ENCODE data around the gene LGALS3BP. TPM values are rescaled to one million over a fixed set of nuclear protein-coding genes. Genes with fewer than 3 reads are reported as not detected.

The LGALS3BP gene
- total RNA-seq, 1 experiment from 2014 or later = 389 TPM

DNA sequence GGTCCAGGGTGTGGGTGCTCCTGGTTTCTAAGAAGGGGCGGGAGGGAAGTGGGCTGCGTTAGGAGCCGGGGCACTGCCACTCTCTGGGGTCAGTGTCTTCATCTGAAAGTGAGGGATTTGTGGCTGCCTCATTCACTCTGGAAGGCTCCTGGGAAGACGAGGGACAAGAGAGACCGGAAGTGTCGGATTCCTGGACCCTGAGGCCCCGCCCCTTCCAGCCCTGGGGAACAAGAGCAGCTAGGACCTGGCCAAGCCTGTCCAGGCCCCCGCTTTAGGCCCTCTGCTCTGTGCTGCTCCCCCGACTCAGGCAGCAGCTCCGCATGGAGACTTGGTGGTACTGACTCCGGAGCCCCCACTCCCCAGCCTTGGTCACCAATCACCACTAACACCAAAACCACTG is 6.5 kb downstream of the LGALS3BP start:
- CTCF ChIA-PET = interaction anchor here (0.9 kb wide), 2 partner anchors 9 to 107 kb away, joined by 3 to 4 read pairs; no protein-coding TSS in a partner anchor
- Histone ChIP-seq H3K4me3 (replicated peaks in 1 of 2; ENCODE audit: low read depth in 1 of 2, low read length in 2 of 2) (no peak overlapping the region), H3K27me3 (ENCODE audit: insufficient read depth, low read length) (no peaks in the 10 kb centered on the region), H3K79me2 (ENCODE audit: insufficient read depth, low read length) (peaks cover 28% of the 10 kb centered on the region), H3K9ac (ENCODE audit: low read length) (no peak overlapping the region), H3K9me2 (ENCODE audit: insufficient read depth) (no peaks in the 10 kb centered on the region), H3K9me3 (ENCODE audit: control insufficient read depth in 1 of 2, insufficient read depth in 1 of 2, low read depth in 1 of 2, low read length in 2 of 2) (no peaks in the 10 kb centered on the region), H3K4me1 (ENCODE audit: control insufficient read depth in 1 of 2, insufficient read depth in 2 of 2, low read length in 2 of 2) (peaks cover 19 to 45% of the 10 kb centered on the region in 2 experiments), H2AFZ (ENCODE audit: low read depth, low read length, poor library complexity, severe bottlenecking) (no peak overlapping the region), H4K20me1 (ENCODE audit: insufficient read depth) (no peaks in the 10 kb centered on the region), H3K27ac (ENCODE audit: low read depth, low read length) (no peak overlapping the region), H3K4me2 (ENCODE audit: low read length) (no peak overlapping the region), H3K36me3 (ENCODE audit: control insufficient read depth in 1 of 2, insufficient read depth in 2 of 2, low read length in 2 of 2) (peaks cover 23 to 45% of the 10 kb centered on the region in 2 experiments; a peak in 3 of 4 replicates)
- RAD21 ChIA-PET (ENCODE audit: low non-redundant PET in 1 of 2, low total read pairs in 2 of 2, uncharacterized antibody in 2 of 2, unreplicated experiment in 2 of 2) = interaction anchor here (0.6 to 0.8 kb wide), 2 partner anchors 109 to 660 kb away, joined by 3 read pairs; no protein-coding TSS in a partner anchor
- POLR2A ChIA-PET = interaction anchor here (1.1 kb wide), 1 partner anchor 50 kb away, joined by 5 read pairs; no protein-coding TSS in a partner anchor
- TF ChIP-seq, protein P1, sequence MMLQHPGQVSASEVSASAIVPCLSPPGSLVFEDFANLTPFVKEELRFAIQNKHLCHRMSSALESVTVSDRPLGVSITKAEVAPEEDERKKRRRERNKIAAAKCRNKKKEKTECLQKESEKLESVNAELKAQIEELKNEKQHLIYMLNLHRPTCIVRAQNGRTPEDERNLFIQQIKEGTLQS (IDR thresholded peaks at IDR 0.05) = no peak
- no peak for TF ChIP-seq YY1 (IDR thresholded peaks at IDR 0.05; ENCODE audit: extremely low read depth, insufficient replicate concordance, low read depth, low read length)
- no peak for TF ChIP-seq SP1 (IDR thresholded peaks at IDR 0.05; ENCODE audit: low read depth)
- TF ChIP-seq EZH2 (IDR thresholded peaks at IDR 0.05) = no peak
- no peak for TF ChIP-seq POLR2AphosphoS5 (IDR thresholded peaks at IDR 0.05; ENCODE audit: low read depth, low read length)
- no peak for TF ChIP-seq SIN3A (IDR thresholded peaks at IDR 0.05; ENCODE audit: low read depth)
- no peak for TF ChIP-seq CEBPB (IDR thresholded peaks at IDR 0.05; ENCODE audit: low read depth)
- no peak for TF ChIP-seq JUND (IDR thresholded peaks at IDR 0.05)
- no peak for TF ChIP-seq ZNF274 (IDR thresholded peaks at IDR 0.05; ENCODE audit: low read depth, low read length)
- no peak for TF ChIP-seq CBX3 (IDR thresholded peaks at IDR 0.05; ENCODE audit: low read depth)
- no TSS peak for BruUV-seq (replicated peaks)
- no peak for DNase-seq (ENCODE audit: low read depth, low spot score)
- no peak for ATAC-seq
- intact Hi-C loops (cut with micrococcal nuclease) = no loop called here
